Right atrium auricular region (tissue), 2 donors: ENCODE measurements around the gene PGBD5. TPM values are rescaled to one million over a fixed set of nuclear protein-coding genes. Genes with fewer than 3 reads are reported as not detected.

Experiments used
- DNase-seq: peaks from one replicate; pipeline ENCODE4 v3.0.0-alpha.2; 2019; ENCODE audit warnings: low spot score
- H3K27ac ChIP-seq, 2 donors: fragments of 200-600 bp; sonication (generic); 1 replicate in 1 of 2; 2 replicates in 1 of 2; pipeline ENCODE4 v1.5.1; 2016 to 2019
- H3K27me3 ChIP-seq, 2 donors: fragments of 200-600 bp; sonication (generic); one replicate each; pipeline versions ENCODE4 v1.5.1 to v1.6.0; 2017 to 2019
- H3K36me3 ChIP-seq: fragments of 200-600 bp; sonication (generic); one replicate; pipeline ENCODE4 v1.5.1; 2016
- H3K4me1 ChIP-seq, 2 donors: fragments of 200-600 bp; sonication (generic); one replicate each; pipeline versions ENCODE4 v1.5.1 to v1.6.0; 2017 to 2019
- H3K4me3 ChIP-seq, 2 donors: fragments of 200-600 bp; sonication (generic); 1 replicate in 1 of 2; 2 replicates in 1 of 2; pipeline ENCODE4 v1.5.1; 2017 to 2019; ENCODE audit warnings: mild to moderate bottlenecking in 1 of 2, moderate library complexity in 1 of 2
- H3K9me3 ChIP-seq, 2 donors: fragments of 200-600 bp; sonication (generic); one replicate each; pipeline ENCODE4 v1.5.1; 2019
- total RNA-seq, 2 donors: library from RNA; depleted of rRNA; stranded (reverse); fragments of >200 nt; gene quantifications; one replicate each; pipeline ENCODE4 v1.1.0, GENCODE V29; 2016
- TF ChIP-seq, protein P1 (sequence below), 2 donors: fragments of 200-600 bp; sonication (generic); IDR thresholded peaks; one replicate each; pipeline ENCODE4 v1.5.1; 2019; ENCODE audit warnings: antibody characterized with exemption in 2 of 2

Gene PGBD5
- total RNA-seq, 2 donors from 2014 or later, result 13.2 to 18.5 TPM

DNA sequence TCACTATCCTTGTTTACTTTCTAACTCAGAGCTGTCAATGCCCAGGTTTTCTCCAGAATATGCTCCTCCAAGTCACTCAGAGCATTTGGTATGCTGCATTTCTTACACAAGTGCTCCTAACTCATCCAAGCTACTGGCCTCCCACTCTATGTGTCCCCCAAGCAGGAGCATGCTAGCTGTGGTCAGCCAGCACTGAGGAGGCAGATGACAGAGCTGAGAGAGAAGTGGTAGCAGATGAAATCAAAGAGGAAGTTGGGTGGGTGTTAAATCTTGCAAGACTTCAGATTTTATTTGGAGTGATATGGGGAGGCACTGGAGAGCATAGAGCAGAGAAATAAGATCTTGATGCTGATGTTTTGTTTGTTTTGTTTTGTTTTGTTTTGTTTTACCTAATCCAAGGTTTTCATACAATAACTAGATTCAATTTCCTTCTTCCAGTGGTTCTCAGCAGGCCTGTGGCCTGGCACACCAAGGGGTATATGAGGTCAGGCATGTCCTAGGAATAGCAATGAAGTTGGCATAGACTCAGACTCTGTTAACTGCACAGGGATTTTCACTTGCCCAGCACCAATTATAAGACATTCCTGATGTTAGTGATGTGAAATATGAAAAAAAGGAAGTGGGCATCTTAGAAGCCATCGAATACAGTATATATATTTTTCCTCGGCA lies 3.1 kb upstream of the PGBD5 start:
- H3K4me1 ChIP-seq, result peaks cover 0 to 18% of the 10 kb centered on the region in 2 donors
- no peaks in the 10 kb centered on the region for H3K27me3 ChIP-seq
- TF ChIP-seq, protein P1, sequence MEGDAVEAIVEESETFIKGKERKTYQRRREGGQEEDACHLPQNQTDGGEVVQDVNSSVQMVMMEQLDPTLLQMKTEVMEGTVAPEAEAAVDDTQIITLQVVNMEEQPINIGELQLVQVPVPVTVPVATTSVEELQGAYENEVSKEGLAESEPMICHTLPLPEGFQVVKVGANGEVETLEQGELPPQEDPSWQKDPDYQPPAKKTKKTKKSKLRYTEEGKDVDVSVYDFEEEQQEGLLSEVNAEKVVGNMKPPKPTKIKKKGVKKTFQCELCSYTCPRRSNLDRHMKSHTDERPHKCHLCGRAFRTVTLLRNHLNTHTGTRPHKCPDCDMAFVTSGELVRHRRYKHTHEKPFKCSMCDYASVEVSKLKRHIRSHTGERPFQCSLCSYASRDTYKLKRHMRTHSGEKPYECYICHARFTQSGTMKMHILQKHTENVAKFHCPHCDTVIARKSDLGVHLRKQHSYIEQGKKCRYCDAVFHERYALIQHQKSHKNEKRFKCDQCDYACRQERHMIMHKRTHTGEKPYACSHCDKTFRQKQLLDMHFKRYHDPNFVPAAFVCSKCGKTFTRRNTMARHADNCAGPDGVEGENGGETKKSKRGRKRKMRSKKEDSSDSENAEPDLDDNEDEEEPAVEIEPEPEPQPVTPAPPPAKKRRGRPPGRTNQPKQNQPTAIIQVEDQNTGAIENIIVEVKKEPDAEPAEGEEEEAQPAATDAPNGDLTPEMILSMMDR (IDR thresholded peaks at IDR 0.05), result no peak
- H3K9me3 ChIP-seq, result no peaks in the 10 kb centered on the region
- H3K27ac ChIP-seq, result no peak overlapping the region
- H3K36me3 ChIP-seq, result no peaks in the 10 kb centered on the region
- no peak for DNase-seq
- no peak overlapping the region for H3K4me3 ChIP-seq

DNA sequence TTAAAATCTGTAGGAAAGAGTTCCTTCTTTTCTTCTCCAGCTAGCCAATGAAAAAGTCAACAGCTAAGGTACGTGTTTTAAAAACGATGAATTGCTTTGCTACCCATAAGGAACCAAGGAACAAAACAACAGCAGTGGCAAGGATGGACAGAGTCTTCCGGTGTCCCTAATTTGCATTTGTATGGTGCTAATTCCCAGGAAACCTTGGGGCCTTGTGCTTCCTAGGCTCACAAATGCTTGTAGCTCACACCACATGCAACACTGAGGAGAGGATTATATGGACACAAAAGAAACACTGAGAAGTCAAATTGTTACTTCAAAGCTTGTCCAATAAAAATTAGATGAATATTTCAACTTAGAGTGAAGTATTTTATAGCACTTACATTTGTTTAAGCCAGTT lies 1.8 kb upstream of the PGBD5 start:
- H3K27me3 ChIP-seq, result no peaks in the 10 kb centered on the region
- no peaks in the 10 kb centered on the region for H3K36me3 ChIP-seq

DNA sequence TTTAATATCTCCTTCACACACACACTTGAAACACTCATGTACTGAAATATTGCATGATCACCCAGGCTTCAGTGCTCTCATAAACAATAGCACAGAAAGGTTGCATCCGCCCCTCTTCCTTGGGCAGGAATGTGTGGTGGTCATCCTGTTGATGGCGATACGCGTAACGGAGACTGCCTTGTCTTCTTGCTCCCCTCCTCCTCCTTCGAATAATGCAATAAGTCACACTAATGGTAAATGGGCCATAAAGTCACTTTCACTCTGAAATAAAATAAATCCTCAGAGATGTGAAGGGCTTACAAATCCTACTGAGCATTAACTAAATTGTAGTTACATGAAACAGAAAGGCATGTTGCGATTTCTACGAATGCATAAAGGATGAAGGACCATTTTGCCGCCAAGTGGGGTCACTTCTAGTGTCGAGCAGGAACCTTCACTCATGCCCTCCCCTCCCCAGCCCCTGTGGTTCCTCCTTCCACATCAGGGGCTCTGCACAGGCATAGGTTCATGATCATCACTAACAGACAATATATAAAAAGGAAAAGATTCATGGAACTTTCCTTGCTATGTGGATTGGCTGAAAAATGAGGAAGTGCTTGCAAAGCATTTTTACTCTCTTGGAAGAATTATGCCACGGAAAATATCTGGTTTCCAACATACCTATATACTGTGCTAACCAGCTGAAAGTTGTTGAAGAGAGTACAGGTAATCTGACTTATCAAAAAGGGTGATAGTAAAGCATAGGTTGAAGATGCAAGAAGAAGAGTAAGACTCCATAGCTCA lies 1.2 kb upstream of the PGBD5 start:
- H3K36me3 ChIP-seq, result no peaks in the 10 kb centered on the region
- peaks cover 0 to 21% of the 10 kb centered on the region in 2 donors for H3K4me1 ChIP-seq
- no peaks in the 10 kb centered on the region for H3K27me3 ChIP-seq
- no peak for DNase-seq
- peak overlapping the region in 1 of 2 donors; percentile 56 for H3K4me3 ChIP-seq
- TF ChIP-seq, protein P1 (IDR thresholded peaks at IDR 0.05), result no peak
- H3K9me3 ChIP-seq, result no peaks in the 10 kb centered on the region
- H3K27ac ChIP-seq, result no peak overlapping the region

More for the DNA sequence above, 1.8 kb upstream of the PGBD5 start:
- H3K27ac ChIP-seq, result no peak overlapping the region
- TF ChIP-seq, protein P1 (IDR thresholded peaks at IDR 0.05), result no peak
- DNase-seq, result no peak
- no peak overlapping the region for H3K4me3 ChIP-seq
- H3K9me3 ChIP-seq, result no peaks in the 10 kb centered on the region
- peaks cover 0 to 18% of the 10 kb centered on the region in 2 donors for H3K4me1 ChIP-seq

DNA sequence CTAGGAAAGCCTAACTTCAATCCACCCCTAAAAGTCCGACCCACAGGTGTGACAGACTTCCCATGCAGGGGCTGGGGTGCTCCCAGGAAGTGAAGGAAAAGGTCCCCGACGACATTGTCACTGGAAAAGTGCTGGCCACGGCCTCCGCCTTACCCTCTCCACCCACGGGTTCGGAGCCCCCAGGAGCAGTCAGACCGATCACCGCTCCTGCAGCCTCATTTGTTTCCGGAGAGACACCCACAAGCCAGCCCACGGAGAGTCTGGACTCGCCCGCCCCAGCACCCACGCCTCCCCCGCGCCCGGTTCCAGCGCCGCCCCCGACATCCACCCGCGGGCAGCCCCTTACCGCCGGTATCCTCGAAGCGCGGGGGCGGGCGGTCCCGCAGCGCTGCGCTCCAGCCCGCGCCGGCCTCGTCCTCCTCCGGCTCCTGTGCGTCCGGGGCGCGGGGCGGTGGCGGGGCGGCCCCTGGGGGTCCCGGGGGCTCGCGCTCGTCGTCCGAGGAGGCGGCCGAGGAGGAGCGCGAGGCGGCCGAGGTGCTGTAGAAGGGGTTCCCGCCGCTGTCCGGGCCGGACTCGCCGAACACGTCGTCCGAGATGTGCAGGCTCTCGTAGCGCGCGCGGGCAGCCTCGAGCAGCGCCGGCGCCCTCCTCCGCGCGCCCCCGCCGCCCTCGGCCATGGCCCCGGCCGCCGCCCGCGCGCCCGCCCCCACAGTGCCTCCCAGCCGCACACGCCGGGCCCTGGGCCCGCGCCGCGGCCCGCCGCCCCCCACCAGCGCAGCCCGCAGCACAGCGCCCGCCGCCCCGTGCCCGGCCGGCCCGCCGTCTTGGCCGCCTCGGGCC lies 660 bp downstream of the PGBD5 start:
- DNase-seq, result no peak
- Histone ChIP-seq H3K9me3 (no peaks in the 10 kb centered on the region), H3K36me3 (no peaks in the 10 kb centered on the region), H3K4me1 (peaks cover 0 to 23% of the 10 kb centered on the region in 2 donors), H3K27me3 (no peaks in the 10 kb centered on the region), H3K27ac (peak overlapping the region in 1 of 2 donors; percentile 35), H3K4me3 (peak overlapping the region; percentile 40 to 56)
- TF ChIP-seq, protein P1 (IDR thresholded peaks at IDR 0.05), result no peak

DNA sequence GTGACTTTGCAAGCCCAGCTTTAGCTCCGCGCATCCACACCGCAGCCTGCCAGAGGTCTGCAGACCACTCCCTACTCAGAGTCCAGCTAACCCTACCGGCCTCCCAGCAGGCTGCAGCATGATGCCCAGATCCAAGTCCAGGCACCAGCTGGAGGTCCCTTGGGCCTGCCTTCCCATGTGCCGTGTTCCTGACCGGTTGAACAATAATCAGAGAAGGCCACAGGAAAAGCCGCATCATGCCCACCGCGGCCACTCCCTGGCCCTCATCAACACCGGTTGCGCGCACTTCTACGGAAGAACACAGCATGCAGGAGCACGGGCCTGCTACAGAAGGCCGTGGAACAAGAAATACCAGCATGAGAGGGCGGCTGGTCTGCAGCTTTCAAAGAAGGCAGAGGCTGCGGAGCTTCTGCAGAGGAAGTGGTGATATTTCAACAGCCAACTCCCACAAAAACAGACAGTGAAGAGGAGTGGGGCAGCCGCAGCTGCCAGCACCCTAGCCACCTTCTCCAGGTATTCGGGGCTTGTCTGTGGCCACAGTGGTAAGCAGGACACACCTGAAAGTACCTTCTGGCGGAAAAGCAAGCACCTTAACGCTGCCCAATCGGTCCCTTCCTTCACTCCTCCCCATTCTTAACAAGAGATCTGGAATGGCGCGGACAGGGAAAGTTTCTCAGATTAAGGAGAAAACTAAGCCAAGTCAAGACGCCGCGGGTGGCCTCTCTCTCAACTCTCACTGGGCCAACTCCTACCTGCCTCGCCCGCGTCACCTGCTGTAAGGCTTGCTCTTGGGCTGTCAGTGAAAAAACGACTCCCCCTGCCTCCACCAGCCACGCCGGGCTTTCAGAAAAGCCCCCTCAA lies 1.5 kb downstream of the PGBD5 start:
- no peak for DNase-seq
- H3K27ac ChIP-seq, result peak overlapping the region in 1 of 2 donors; percentile 35
- H3K9me3 ChIP-seq, result no peaks in the 10 kb centered on the region
- TF ChIP-seq, protein P1 (IDR thresholded peaks at IDR 0.05), result no peak
- peaks cover 0 to 20% of the 10 kb centered on the region in 2 donors for H3K4me1 ChIP-seq
- H3K4me3 ChIP-seq, result peak overlapping the region; percentile 40 to 56
- no peaks in the 10 kb centered on the region for H3K36me3 ChIP-seq
- no peaks in the 10 kb centered on the region for H3K27me3 ChIP-seq
